Measurements from ENCODE around the gene MYOZ3.

DNA sequence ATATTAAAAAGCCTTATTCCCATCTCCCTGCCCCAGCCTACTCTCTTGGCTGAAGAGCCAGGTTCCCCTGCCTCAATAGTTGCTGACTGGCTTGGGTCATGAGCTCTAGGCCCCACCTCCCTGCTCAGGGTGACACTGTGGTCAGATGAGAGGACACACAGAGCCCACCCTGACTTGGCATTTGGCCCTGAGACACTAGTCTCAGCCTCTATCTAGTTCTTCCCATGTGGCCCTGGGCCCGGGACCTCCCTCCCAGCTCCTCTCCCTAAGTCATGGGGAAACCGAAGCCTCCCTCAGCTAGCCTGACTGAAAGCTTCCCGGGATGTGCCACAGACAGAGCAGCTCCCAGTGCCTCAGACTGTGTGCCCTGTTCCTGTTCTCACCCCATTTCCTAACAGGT lies 5.8 kb upstream of the MYOZ3 start:
- TF ChIP-seq POLR2A (IDR thresholded peaks at IDR 0.05) (no peak), POLR2AphosphoS5 (IDR thresholded peaks at IDR 0.05) (no peak)
- TF ChIP-seq, protein P1, sequence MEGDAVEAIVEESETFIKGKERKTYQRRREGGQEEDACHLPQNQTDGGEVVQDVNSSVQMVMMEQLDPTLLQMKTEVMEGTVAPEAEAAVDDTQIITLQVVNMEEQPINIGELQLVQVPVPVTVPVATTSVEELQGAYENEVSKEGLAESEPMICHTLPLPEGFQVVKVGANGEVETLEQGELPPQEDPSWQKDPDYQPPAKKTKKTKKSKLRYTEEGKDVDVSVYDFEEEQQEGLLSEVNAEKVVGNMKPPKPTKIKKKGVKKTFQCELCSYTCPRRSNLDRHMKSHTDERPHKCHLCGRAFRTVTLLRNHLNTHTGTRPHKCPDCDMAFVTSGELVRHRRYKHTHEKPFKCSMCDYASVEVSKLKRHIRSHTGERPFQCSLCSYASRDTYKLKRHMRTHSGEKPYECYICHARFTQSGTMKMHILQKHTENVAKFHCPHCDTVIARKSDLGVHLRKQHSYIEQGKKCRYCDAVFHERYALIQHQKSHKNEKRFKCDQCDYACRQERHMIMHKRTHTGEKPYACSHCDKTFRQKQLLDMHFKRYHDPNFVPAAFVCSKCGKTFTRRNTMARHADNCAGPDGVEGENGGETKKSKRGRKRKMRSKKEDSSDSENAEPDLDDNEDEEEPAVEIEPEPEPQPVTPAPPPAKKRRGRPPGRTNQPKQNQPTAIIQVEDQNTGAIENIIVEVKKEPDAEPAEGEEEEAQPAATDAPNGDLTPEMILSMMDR (IDR thresholded peaks at IDR 0.05) = no peak

All from breast epithelium (tissue), 3 donors.